ENCODE data around the gene CTSD.

CTSD gene

DNA sequence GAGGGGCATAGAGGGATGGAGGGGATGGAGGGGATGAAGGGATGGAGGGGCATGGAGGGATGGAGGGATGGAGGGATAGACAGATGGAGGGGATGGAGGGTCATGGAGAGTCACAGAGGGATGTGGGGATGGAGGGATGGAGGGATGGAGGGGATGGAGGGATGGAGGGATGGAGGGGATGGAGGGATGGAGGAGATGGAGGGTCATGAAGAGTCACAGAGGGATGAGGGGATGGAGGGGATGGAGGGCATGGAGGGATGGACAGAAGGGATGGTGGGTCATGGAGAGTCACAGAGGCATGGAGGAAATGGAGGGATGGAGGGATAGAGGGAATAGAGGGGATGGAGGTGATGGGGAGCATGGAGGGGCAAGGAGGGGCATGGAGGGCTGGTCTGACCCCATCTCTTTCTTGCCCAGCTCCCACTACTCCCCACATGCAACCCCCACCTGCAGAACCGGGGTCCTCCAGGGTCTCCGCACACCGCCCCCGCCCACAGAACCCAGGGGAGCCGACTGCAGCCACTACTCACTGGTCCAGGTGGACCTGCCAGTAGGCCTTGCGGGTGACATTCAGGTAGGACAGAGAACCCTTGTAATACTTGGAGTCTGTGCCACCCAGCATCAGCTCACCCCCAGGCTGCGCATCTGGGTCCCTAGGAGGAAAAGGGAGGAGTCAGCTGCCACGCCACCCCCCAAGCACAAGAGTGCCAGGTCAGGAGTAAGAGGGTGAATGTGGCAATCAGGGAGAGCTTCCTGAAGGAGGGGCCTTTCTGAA is 9.2 kb downstream of the CTSD start:
- no peak for DNase-seq

GRCh38 chr11:1753929-1754305 is 9.8 kb downstream of the CTSD start:
- DNase-seq: no peak

DNA sequence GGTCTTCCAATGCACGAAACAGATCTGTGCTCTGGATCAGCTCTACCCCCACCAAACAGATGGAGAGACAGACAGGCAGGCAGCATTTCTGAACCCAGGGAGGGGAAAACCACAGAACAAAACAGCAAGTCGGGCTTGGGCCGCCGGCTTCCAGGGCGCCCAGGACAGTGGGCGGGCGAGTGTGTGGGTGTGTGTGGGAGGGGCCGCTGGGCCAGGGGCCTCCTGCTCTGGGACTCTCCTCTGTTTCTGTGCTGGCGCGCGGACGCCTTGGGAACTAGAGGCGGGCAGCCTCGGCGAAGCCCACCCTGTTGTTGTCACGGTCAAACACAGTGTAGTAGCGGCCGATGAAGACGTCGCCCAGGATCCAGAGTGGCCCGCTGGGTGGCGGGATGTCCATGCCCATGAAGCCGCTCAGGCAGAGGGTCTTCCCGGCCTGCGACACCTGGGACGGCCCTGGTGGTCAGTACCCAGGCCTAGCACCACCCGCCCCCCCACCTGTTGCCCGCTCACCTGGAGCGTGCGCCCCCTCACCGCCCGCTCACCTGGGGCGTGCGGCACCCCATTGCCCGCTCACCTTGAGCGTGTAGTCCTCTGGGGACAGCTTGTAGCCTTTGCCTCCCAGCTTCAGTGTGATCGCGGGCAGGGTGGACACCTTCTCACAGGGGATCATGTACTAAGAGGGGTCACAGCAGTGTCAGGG is 10.3 kb downstream of the CTSD start:
- no peak for DNase-seq

DNA sequence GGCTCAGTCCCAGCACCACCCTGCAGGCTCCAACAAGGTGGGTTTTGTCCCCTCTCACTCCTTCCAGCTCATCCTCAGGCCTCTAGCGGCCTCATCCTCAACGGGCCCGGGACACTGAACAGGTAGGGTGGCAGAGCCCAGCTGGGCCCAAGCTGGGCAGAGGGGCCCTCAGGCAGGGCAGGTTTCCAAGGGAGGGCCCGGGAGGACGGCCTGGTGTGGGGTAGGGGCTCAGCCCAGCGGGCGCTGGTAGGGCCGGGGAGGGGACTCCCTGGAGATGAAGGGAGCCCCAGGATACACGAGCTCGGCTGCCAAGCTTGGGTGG is 10.9 kb downstream of the CTSD start:
- DNase-seq: no peak

GRCh38 chr11:1751999-1752906 is 11.5 kb downstream of the CTSD start:
- no peak for DNase-seq

DNA sequence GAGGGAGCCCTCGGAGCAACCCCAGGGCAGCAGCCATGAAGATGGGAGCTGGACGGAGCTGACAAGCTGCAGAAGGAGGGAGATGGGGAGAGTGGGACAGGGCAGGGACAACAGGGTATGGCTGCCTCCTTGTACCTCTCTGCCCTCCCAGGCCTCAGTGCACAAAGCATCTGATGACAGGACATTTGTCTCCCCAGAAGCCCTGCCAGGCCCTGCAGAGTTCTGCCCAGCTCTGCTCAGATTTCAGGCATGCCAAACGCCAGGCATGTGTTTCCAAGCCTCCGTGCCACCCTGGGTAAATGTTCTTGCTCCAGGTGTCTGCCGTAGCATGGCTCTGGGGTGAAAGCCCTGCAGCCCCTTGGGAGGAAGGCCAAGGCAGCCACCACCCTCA is 12.2 kb downstream of the CTSD start:
- no peak for DNase-seq

GRCh38 chr11:1750840-1751530 is 12.7 kb downstream of the CTSD start:
- no peak for DNase-seq

DNA sequence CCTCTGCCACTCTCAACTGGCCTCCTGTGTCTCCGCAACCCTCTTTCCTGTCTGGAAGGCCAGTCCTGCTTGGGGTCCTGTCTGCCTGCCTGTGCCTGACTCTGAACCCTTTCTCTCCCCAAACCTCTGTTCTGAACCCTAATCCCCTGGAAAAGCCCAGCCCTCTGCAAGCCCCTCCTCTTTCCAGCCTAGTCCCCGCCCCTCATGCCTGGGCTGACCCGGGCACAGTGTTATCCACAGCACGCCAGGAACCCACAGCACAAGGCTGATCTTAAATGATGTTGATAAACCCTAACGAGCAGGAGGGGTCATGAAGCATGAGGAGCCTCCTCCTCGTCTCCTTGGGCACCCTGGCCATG is 13.3 kb downstream of the CTSD start, which contains the start of gene IFITM10:
TSS of gene IFITM10 (minus strand) at position 115 of the 359 bp plus-strand sequence. CDS start 153 bp downstream, outside the sequence.
- no peak for DNase-seq

DNA sequence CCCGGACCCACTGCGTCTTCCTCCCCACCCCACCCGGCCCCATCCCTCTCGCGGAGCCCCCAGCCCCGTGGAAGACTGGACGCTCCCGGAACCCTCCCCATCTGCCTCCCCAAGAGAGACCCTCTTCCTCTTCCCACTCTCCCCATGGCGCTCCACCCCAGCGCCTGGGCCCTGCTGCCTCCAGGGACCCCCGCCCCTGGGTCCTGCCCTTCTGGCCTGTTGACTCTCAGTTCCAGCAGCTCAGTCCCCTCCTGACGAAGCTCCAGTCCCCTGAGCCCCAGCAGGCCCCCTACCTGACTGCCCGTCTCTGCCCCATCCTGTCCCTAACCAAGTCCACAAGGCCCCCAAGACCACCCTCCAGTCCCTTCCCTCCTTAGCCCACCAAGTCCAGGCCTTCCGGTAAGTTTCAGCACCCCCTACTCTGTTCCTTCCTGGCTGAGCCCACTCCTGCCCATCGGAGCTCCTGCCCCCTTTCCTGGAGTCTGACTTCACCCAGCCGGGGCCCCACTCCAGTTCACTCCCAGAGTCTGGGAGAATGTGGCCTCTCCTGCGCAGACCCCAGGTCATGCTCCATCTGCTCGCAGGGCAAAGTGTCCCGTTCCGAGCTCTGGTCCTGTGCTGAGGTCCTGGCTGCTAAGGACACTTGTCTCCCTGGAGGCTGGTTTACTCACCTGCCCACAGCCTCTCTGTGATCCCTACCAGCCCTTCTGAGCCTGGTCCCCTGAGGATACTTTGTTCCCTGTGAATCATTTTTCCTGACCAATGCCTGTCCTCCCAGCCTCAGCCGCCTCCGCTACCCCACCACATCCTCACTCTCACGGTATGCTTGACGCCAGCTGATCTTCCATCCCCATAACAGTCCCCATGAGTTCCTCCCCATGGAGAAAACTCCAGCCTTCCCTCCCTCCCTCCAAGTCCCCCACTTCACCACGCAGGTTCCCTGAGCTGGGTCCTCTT is 14.1 kb downstream of the CTSD start:
- DNase-seq: no peak

DNA sequence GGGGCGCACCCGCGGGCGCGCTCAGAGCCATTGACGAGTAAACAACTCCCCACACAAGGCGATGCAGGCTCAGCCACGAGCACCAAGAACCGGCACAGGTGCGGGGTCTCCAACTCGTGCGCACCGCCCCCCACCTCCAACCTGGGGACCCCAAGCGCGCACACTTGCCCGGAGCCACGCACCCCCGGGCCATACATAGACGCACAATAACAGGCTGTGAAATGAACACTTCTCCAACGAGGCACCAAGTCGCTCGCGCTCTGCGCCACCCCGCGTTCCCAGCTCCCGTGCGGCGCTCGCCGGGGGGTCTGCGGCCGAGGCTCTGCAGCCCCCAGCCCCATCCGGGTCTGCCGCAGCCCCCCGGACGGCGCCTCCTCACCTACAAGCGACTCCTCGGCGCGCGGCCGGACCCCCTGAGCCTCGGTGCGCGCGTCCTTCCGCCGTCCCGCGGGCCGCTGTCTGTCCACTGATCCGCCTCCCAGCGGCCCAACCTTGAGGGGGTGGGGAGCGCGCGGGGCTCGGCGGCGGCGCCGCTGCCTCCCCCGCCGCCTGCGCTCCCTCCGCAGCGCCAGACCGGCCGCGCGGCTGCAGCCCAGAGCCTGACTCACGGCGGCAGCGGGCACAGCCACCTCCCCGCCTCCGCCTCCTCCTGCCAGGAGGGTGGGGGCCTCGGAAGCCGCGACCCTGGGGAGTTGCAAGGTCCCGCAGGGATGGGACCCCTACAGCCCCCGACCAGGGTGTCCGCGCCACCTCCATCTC is 14.9 kb downstream of the CTSD start:
- no peak for DNase-seq

DNA sequence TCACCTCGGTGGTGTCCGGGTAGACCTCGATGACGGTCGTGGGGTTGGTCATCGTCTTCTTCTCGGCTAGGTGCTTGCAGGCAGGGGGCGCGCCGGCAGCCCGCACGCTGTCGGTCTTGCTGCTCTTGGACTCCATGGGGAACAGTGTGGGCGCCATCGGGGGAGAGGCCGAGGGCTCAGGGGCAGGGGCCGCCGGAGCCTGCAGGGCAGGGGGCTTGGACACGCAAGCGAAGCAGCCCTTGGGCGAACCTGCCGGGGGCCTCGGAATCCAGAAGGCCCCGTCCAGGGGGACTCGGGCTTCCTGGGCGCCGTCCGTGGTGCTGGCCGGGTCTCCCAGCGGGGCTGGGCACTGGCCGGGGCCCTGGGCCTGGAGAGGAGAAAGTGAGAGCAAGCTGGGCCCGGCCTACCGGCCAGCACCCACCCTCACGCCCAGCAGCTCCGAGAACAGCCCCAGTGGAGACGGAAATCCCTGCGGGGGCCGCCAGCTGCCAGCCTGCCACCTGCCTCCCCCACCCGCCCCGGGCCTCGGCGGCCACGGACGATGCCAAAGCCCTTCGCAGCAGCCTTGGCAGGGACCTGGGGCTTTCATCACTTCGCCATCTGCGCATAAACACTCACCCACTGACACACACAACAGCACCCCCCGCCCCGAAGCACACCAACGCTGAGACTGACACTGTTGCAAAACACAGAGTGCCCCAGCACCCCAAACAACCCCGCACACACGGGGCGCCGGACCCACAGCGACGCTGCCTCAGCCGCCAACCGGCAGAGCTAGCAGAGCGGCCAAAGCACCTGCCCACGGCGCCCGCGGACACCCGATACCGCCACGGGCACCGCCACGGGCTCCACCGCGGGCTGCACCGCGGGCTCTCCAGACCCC is 15.7 kb downstream of the CTSD start:
- DNase-seq: no peak

DNA sequence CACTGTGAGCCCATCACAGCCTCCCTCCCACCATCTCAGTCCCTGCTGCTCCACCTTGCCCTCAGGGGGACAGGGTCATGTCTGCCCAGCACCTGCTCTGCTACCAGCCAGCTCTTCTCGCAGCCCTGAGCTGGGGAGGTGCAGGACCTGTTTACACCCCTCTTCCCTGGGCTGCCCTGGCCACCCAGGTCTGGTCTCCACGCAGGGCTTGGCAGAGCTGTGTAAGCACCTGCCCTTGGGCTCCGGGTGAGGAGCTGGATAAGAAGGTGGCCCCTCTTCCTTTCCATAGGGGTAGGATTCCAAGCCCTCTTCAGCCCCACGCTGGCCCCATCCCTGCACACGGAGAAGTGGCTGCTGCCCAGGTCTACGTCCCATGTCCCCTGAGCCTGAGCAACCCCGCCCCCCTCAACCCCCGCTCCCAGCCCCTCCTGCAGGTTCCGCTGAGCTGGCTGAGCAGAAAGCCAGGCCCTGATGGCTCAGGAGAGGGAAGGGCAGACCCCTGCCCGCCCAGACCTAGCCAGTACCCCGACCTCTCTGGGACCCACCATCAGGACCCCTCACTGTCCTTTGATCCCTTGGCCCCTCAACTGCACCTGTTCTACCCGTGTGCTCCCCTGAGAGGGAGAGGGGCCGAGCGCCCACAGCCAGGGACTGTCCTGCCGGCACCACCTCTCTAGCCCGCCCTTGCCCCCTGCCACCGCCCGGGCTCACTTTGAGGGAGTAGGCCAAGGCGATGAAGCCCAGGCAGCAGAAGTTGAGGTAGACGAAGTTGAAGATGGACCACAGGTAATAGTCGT is 16.6 kb downstream of the CTSD start:
- no peak for DNase-seq

GRCh38 chr11:1746511-1746931 is 17.2 kb downstream of the CTSD start:
- DNase-seq: no peak

DNA sequence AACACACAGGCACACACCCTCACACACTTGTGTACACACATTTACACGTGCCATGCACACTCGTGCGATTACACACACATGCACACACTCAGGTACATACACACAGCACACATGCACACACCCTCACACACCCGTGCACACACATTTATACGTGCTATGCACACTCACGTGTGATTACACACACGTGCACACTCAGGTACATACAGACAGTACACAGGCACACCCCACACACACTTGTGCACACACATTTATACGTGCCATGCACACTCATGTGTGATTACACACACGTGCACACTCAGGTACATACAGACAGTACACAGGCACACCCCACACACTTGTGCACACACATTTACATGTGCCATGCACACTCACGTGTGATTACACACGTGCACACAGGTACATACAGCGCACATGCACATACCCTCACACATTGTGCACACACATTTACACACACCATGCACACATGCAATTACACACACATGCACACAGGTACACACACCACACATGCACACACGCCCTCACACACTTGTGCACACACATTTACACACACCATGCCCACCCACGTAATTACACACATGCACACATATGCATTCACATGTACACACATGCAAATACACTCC is 17.9 kb downstream of the CTSD start:
- DNase-seq: no peak

DNA sequence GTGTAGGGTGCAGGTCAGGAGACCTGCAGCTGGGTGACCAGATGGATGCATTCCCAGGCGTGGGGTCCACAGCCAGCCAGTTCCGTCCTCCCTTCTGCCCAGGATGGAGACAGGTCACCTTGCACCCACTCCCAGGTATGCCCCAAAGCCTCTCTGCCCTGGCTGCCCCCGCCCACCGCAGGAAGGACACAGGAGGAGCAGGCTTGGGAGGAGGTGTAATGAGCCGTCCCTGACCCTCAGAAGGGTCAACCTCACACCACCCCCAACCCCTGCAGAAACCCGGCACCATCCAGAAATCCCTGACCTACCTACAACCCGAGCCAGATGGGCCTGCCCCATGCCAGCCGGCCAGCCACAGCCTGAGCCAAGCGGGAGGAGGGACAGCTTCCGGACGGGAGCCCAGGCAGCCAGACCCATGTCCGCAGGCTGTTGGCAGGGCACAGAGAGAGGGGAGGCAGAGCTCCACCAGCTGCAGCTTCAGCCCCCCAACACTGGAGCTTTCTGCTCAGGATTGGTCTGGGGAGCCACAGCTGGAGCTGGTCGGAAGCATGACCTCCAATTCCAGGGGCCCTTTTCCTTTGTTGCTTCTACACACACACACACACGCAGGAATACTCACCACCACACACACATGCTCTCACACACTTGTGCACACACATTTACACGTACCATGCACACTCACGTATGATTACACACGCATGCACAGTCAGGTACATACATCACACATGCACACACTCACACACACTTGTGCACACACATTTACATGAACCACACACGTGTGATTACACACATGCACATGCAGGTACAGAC is 18.6 kb downstream of the CTSD start:
- DNase-seq: no peak

DNA sequence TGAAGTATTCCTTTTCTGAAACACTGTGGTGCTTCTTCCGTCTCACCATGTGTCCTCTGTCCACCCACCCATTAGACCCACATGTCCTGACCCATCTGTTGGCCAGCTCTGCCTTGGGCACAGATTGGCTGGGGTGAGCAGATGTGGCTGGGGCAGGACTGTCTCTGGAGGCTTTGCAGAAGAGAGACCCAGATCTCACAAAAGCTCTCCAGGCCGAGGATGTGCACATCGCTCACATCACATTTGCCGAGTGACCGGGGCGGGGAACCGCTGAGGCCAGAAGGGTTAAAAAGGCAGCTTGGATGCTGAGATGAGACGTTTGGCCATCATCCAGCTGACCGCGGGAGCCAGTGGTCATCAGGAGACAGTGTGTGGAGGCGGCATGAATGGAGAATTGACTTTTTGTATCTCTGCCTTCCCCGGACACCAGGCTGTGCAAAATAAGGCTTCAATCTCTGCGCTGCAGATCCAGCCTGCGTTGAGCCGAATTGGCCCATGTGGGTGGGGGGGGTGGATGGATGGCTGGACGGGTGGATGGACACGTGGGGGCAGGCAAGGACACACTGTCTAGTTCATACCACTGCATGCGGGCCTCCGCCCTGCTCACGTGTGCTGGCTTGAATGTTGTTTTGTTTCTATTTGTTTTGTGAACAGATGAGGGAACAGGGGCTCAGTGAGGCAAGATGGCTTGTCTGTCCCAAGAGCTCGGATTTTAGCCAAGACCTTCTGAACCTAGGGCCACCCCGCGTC is 19.4 kb downstream of the CTSD start:
- DNase-seq: no peak

- no peak for DNase-seq
These were observed 20.1 kb downstream of the CTSD start for GRCh38 chr11:1743585-1744136.

All from activated effector memory CD4-positive, alpha-beta T cell treated with Interleukin-2 at 50 U/mL for 16 hours (primary cell).